ENCODE measurements around the gene C18orf63.

The C18orf63 gene

GRCh38 chr18:74315464-74316256 is at the start of gene C18orf63:
TSS of gene C18orf63 (plus strand) at chr18:74315839. CDS start at chr18:74317866, 2,027 bp downstream.
- H3K9ac ChIP-seq (ENCODE audit: low read length) = no peak within 1 kb of the TSS
- no peaks in the 10 kb centered on the region for H3K9me3 ChIP-seq (ENCODE audit: control insufficient read depth, low read depth, low read length)
- no peaks in the 10 kb centered on the region for H3K36me3 ChIP-seq (ENCODE audit: control insufficient read depth, low read depth, low read length)
- H3K27me3 ChIP-seq (ENCODE audit: control insufficient read depth, insufficient read depth, low read length) = no peaks in the 10 kb centered on the region
- H3K4me3 ChIP-seq (ENCODE audit: low read length) = no peak within 1 kb of the TSS
- H3K4me1 ChIP-seq (ENCODE audit: control insufficient read depth, low read depth, low read length) = peaks cover 3% of the 10 kb centered on the region
- no peak within 1 kb of the TSS for H3K27ac ChIP-seq (ENCODE audit: low read length)

- Histone ChIP-seq H3K36me3 (ENCODE audit: control insufficient read depth, low read depth, low read length) (peaks cover 13% of the 10 kb centered on the region), H3K27ac (ENCODE audit: low read length) (no peak overlapping the region), H3K4me1 (ENCODE audit: control insufficient read depth, low read depth, low read length) (no peaks in the 10 kb centered on the region), H3K9ac (ENCODE audit: low read length) (no peak overlapping the region), H3K27me3 (ENCODE audit: control insufficient read depth, insufficient read depth, low read length) (no peaks in the 10 kb centered on the region), H3K9me3 (ENCODE audit: control insufficient read depth, low read depth, low read length) (no peaks in the 10 kb centered on the region), H3K4me3 (ENCODE audit: low read length) (no peak overlapping the region)
Measured at GRCh38 chr18:74266161-74266560, 49.5 kb upstream of the C18orf63 start.

DNA sequence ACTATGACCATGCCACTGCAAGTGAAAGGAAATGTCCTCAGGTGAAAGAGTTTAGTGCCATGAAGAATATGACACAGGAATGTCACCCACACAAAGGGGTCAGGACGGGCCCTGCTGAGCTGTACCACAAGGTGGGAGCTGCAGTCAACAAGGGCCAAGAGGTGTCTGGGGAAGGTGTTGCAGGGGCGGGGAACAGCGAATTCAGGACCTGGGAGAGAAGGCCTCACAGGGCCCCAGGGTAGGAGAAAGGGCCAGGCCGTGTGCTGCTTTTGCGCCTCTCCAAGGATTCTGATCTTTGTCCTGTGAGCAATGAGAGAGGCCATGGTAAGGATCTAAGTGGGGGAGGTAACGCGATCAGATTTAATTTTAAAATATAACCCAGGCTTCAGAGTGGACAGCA is 47.5 kb upstream of the C18orf63 start:
- Histone ChIP-seq H3K27ac (ENCODE audit: low read length) (no peak overlapping the region), H3K9ac (ENCODE audit: low read length) (no peak overlapping the region), H3K4me3 (ENCODE audit: low read length) (no peak overlapping the region), H3K27me3 (ENCODE audit: control insufficient read depth, insufficient read depth, low read length) (no peaks in the 10 kb centered on the region), H3K36me3 (ENCODE audit: control insufficient read depth, low read depth, low read length) (peaks cover 2% of the 10 kb centered on the region), H3K4me1 (ENCODE audit: control insufficient read depth, low read depth, low read length) (no peaks in the 10 kb centered on the region), H3K9me3 (ENCODE audit: control insufficient read depth, low read depth, low read length) (no peaks in the 10 kb centered on the region)

DNA sequence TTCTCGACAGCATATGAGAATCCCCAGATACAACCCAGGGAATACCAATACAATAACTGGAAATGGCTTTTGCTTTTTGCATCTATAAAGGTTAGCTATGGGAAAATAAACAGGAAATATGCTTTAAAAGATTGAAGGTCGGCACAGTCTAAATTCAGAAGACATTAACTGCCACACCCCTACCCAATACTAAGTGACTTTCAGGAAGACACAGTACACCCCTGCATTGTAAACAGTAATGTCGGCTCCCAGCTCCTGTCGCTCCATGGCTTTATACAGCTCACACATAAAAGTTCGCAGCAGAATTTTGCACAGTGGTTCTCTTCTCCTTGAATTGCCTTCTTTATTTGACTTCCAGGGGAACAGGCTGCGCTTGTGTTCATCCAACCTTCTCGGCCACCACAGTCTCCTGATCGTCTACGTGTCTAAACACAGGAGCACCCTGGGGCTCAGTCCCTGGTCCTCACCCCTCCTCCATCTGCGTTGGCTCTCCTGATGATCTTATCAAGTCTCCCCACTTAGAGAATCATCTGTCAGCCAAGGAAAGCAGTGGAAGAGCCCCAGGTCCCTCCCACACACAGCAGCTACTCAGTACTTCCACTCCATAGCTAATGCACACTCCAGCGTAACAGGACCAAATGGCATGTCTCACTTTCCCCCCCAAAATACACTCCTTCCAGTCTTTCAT is 46.6 kb upstream of the C18orf63 start:
- H3K36me3 ChIP-seq (ENCODE audit: control insufficient read depth, low read depth, low read length) = no peaks in the 10 kb centered on the region
- no peak overlapping the region for H3K27ac ChIP-seq (ENCODE audit: low read length)
- H3K9me3 ChIP-seq (ENCODE audit: control insufficient read depth, low read depth, low read length) = no peaks in the 10 kb centered on the region
- no peak overlapping the region for H3K9ac ChIP-seq (ENCODE audit: low read length)
- no peak overlapping the region for H3K4me3 ChIP-seq (ENCODE audit: low read length)
- H3K27me3 ChIP-seq (ENCODE audit: control insufficient read depth, insufficient read depth, low read length) = no peaks in the 10 kb centered on the region
- peaks cover 7% of the 10 kb centered on the region for H3K4me1 ChIP-seq (ENCODE audit: control insufficient read depth, low read depth, low read length)

DNA sequence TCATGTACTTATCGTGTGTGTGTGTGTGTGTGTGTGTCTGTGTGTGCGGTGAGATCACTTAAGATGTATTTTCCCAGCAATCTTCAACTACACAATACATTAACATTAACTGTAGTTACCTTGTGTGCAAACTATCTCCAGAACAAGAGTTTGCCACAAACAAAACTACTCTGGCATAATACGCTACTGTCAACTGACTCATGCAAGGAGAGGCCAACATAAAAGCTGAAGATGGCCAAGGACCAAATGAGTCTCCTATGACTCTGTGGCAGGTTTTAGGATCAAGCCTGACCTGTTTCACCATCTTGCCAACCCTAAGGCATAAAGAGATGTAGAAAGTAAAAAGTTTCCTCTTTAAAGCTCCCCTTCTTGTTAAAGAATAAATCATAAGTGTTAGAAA is 44.0 kb upstream of the C18orf63 start:
- Histone ChIP-seq H3K27me3 (ENCODE audit: control insufficient read depth, insufficient read depth, low read length) (no peaks in the 10 kb centered on the region), H3K27ac (ENCODE audit: low read length) (no peak overlapping the region), H3K4me1 (ENCODE audit: control insufficient read depth, low read depth, low read length) (peaks cover 7% of the 10 kb centered on the region), H3K36me3 (ENCODE audit: control insufficient read depth, low read depth, low read length) (no peaks in the 10 kb centered on the region), H3K9ac (ENCODE audit: low read length) (no peak overlapping the region), H3K4me3 (ENCODE audit: low read length) (no peak overlapping the region), H3K9me3 (ENCODE audit: control insufficient read depth, low read depth, low read length) (no peaks in the 10 kb centered on the region)

DNA sequence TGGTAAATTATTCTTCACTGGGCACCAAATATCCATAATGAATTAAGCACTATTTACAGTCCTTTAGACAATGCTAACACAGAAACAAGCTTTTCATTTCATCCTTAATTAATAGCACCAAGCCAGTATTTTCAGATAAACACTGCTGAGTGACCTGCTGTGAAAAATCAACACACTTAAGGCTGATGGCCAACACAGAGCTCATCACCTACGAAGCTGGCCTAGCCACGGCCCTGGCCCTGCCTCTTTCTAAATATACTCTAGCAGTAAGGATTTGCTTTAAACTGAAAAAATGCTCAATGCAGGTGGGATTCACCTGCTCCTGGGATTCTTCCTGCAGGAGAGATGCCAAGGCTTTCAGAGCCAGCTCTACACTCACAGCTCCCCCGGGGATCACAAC is 42.2 kb upstream of the C18orf63 start:
- H3K9me3 ChIP-seq (ENCODE audit: control insufficient read depth, low read depth, low read length) = no peaks in the 10 kb centered on the region
- no peak overlapping the region for H3K27ac ChIP-seq (ENCODE audit: low read length)
- no peak overlapping the region for H3K4me3 ChIP-seq (ENCODE audit: low read length)
- H3K36me3 ChIP-seq (ENCODE audit: control insufficient read depth, low read depth, low read length) = no peaks in the 10 kb centered on the region
- no peaks in the 10 kb centered on the region for H3K27me3 ChIP-seq (ENCODE audit: control insufficient read depth, insufficient read depth, low read length)
- H3K4me1 ChIP-seq (ENCODE audit: control insufficient read depth, low read depth, low read length) = peaks cover 7% of the 10 kb centered on the region
- no peak overlapping the region for H3K9ac ChIP-seq (ENCODE audit: low read length)

DNA sequence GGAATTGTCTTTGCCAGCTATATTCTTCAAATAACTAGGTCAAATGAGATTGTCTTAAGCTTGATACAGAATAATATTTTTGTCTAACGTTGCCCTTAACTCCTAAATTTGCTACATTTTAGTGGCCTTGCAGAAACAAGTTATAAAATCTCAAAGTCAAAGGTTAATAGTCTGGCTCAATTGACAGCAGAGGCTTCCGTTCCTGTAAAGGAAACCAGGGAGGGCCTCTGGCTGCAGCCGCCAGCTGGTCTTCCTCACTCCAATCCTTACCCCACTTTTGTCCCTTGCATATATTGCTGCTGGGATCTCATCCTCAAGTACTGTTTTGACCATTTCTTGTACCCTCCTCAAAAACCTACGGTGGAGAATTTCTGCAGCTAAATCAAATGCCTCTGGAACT is 40.9 kb upstream of the C18orf63 start:
- no peak overlapping the region for H3K27ac ChIP-seq (ENCODE audit: low read length)
- peaks cover 7% of the 10 kb centered on the region for H3K4me1 ChIP-seq (ENCODE audit: control insufficient read depth, low read depth, low read length)
- no peak overlapping the region for H3K9ac ChIP-seq (ENCODE audit: low read length)
- H3K36me3 ChIP-seq (ENCODE audit: control insufficient read depth, low read depth, low read length) = no peaks in the 10 kb centered on the region
- no peak overlapping the region for H3K4me3 ChIP-seq (ENCODE audit: low read length)
- H3K27me3 ChIP-seq (ENCODE audit: control insufficient read depth, insufficient read depth, low read length) = no peaks in the 10 kb centered on the region
- no peaks in the 10 kb centered on the region for H3K9me3 ChIP-seq (ENCODE audit: control insufficient read depth, low read depth, low read length)

- no peak overlapping the region for H3K4me3 ChIP-seq (ENCODE audit: low read length)
- H3K36me3 ChIP-seq (ENCODE audit: control insufficient read depth, low read depth, low read length) = no peaks in the 10 kb centered on the region
- H3K9ac ChIP-seq (ENCODE audit: low read length) = no peak overlapping the region
- no peak overlapping the region for H3K27ac ChIP-seq (ENCODE audit: low read length)
- no peaks in the 10 kb centered on the region for H3K9me3 ChIP-seq (ENCODE audit: control insufficient read depth, low read depth, low read length)
- H3K4me1 ChIP-seq (ENCODE audit: control insufficient read depth, low read depth, low read length) = peaks cover 8% of the 10 kb centered on the region
- no peaks in the 10 kb centered on the region for H3K27me3 ChIP-seq (ENCODE audit: control insufficient read depth, insufficient read depth, low read length)
Measured at GRCh38 chr18:74275736-74276135, 39.9 kb upstream of the C18orf63 start.

DNA sequence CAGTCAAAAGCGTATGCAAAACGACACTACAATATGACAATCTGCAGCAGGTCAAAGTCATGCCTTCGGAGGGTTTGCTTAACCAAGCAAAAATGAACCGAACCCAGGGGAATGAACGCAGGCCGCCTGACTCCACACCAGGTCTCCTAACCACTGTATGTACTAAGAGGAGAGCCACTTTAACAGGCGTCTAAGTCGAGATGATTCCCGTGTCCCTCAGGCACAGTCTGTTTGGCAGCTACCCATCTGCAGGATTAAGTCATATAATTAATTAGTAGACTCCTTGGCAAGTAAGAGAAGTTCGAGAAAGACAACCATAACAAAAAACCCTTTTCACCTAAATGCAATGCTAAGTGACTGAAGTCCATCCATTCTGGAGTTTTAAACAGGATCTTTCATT is 39.0 kb upstream of the C18orf63 start:
- Histone ChIP-seq H3K9me3 (ENCODE audit: control insufficient read depth, low read depth, low read length) (no peaks in the 10 kb centered on the region), H3K9ac (ENCODE audit: low read length) (no peak overlapping the region), H3K4me3 (ENCODE audit: low read length) (no peak overlapping the region), H3K4me1 (ENCODE audit: control insufficient read depth, low read depth, low read length) (peaks cover 17% of the 10 kb centered on the region), H3K27ac (ENCODE audit: low read length) (no peak overlapping the region), H3K36me3 (ENCODE audit: control insufficient read depth, low read depth, low read length) (no peaks in the 10 kb centered on the region), H3K27me3 (ENCODE audit: control insufficient read depth, insufficient read depth, low read length) (no peaks in the 10 kb centered on the region)

DNA sequence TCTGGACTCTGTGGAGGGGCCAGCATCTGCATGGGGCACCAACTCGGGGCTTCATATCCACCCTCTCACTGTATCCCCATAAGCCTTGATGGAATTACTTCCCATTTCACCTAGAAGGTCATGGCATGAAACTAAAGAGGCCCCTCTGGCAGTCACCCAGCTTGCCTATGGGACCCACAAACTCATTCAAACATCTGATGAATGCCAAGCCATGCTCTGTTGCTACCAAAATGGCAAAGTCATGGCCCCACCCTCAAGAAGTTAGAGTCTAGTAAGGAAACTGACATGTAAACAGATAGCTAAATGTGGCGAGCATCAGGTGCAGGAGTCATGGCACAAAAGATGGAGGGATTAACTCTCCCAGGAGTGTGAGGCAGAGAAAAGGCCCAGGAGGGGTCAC is 38.3 kb upstream of the C18orf63 start:
- no peak overlapping the region for H3K27ac ChIP-seq (ENCODE audit: low read length)
- no peak overlapping the region for H3K9ac ChIP-seq (ENCODE audit: low read length)
- no peaks in the 10 kb centered on the region for H3K27me3 ChIP-seq (ENCODE audit: control insufficient read depth, insufficient read depth, low read length)
- peaks cover 24% of the 10 kb centered on the region for H3K4me1 ChIP-seq (ENCODE audit: control insufficient read depth, low read depth, low read length)
- H3K36me3 ChIP-seq (ENCODE audit: control insufficient read depth, low read depth, low read length) = no peaks in the 10 kb centered on the region
- H3K4me3 ChIP-seq (ENCODE audit: low read length) = no peak overlapping the region
- H3K9me3 ChIP-seq (ENCODE audit: control insufficient read depth, low read depth, low read length) = no peaks in the 10 kb centered on the region

GRCh38 chr18:74278058-74278457 is 37.6 kb upstream of the C18orf63 start:
- Histone ChIP-seq H3K36me3 (ENCODE audit: control insufficient read depth, low read depth, low read length) (no peaks in the 10 kb centered on the region), H3K27ac (ENCODE audit: low read length) (no peak overlapping the region), H3K9ac (ENCODE audit: low read length) (no peak overlapping the region), H3K27me3 (ENCODE audit: control insufficient read depth, insufficient read depth, low read length) (no peaks in the 10 kb centered on the region), H3K4me3 (ENCODE audit: low read length) (no peak overlapping the region), H3K4me1 (ENCODE audit: control insufficient read depth, low read depth, low read length) (peaks cover 32% of the 10 kb centered on the region), H3K9me3 (ENCODE audit: control insufficient read depth, low read depth, low read length) (no peaks in the 10 kb centered on the region)

- no peaks in the 10 kb centered on the region for H3K9me3 ChIP-seq (ENCODE audit: control insufficient read depth, low read depth, low read length)
- no peak overlapping the region for H3K4me3 ChIP-seq (ENCODE audit: low read length)
- H3K36me3 ChIP-seq (ENCODE audit: control insufficient read depth, low read depth, low read length) = no peaks in the 10 kb centered on the region
- H3K27me3 ChIP-seq (ENCODE audit: control insufficient read depth, insufficient read depth, low read length) = no peaks in the 10 kb centered on the region
- no peak overlapping the region for H3K9ac ChIP-seq (ENCODE audit: low read length)
- H3K4me1 ChIP-seq (ENCODE audit: control insufficient read depth, low read depth, low read length) = peaks cover 32% of the 10 kb centered on the region
- no peak overlapping the region for H3K27ac ChIP-seq (ENCODE audit: low read length)
Measured at GRCh38 chr18:74278983-74279382, 36.7 kb upstream of the C18orf63 start.

All from iPS-18a (cell line).